ENCODE measurements around the gene UCHL5.

GRCh38 chr1:193019442-193020026, 39.6 kb downstream of the UCHL5 start:
- TF ChIP-seq CTCF (IDR thresholded peaks at IDR 0.05 in 4 of 5, conservative IDR thresholded peaks at IDR 0.05 in 1 of 5) = peak in 3 of 5 experiments; percentile 21 to 52 (median 35)
- TF ChIP-seq POLR2A (IDR thresholded peaks at IDR 0.05) = no peak
